DMS53 treated with DMSO at 0.1 percent for 48 hours (cell line): ENCODE measurements around the gene CENPE.

Source experiments
- DNase-seq: peaks from one replicate; lab custom pipeline; 2025; ENCODE audit not compliant: unreplicated experiment; lab: John Stamatoyannopoulos, UW

CENPE gene

DNA sequence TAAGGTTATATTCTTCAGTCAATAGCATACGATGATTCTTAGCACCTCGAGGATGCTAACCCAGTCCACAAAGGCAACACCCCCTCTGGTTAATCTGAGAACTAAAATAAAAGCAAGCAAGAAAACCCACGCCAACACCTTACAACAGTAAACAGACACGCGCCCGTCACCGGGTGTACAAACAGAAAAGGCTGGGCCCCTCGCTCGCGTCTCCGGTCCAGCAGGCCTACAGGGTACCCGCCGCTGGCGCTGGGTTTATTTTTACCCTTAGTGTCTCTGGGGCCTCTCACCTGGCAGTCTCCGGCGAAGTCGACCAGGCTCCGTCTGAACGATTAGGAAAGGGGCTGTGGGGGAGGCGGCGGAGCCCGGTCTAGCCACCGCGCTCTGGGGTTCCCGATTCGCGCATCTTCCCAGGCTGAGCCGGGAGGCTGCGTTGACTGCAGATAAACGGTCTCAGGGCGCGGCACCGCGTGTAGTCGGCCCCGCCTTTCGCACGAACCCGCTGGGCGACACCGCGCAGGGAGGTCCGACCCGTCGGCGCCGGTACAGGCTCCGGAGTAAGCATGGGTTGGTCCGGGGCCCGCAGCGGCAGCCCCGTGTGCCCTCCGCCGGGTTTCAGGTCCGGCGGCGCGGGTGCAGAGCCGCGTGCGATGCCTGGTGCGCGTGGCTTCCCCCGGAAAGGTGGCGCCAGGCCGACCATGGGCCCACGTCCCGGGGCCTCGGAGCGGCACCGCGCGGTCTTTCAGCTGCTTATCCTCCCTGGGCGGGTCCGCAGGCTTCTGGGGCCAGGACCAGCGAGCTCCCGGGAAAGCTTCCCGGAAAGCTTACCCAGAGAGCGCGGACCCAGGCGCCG lies 122.0 kb downstream of the CENPE start:
- peak; percentile 45 for DNase-seq

DNA sequence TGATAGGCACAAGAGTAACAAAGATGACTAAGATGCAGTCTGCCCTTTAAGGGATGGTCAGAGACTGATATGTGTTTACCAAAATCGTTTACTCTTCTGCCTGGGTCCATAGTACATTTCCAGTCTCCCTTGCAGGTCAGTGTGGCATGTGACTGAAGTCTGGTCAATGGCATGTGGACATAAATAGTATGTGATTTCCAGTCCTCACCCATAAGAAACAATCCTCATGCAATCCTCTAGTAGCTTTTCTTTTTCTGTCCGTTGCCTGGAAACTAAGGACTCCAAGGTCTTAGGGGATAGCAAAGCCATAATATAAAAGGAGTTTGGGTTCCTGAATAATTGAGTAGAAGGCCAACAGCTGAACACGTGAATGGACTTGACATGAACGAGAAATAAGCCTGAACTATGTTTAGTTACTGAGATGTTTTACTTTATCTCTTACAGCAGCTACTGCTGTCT lies 122.7 kb downstream of the CENPE start:
- DNase-seq = no peak

DNA sequence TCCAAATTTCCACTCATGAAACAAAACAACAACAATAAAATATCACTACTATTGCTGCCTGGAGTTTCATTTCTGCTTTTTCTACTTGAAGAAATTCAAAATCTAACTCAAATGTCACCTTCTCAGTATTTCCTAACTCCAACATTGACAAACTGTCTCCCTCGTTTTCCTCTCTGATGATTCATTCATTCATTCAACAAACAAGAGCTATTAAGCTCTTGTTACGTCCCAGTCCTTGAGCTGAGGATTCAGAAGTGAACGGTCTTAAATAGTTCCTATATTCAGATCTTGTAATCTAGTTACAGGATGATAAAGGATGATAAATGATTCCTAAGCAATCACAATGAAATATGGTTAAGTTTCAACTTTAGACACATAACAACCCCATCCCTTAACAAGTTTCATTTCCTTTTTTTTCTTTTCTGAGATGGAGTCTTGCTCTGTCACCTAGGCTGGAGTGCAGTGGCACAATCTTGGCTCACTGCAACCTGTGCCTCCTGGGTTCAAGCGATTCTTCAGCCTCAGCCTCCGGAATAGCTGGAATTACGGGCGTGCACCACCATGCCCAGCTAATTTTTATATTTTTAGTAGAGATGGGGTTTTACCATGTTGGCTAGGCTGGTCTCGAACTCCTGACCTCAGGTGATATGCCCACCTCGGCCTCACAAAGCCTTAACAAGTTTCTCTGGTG lies 123.3 kb downstream of the CENPE start:
- no peak for DNase-seq

DNA sequence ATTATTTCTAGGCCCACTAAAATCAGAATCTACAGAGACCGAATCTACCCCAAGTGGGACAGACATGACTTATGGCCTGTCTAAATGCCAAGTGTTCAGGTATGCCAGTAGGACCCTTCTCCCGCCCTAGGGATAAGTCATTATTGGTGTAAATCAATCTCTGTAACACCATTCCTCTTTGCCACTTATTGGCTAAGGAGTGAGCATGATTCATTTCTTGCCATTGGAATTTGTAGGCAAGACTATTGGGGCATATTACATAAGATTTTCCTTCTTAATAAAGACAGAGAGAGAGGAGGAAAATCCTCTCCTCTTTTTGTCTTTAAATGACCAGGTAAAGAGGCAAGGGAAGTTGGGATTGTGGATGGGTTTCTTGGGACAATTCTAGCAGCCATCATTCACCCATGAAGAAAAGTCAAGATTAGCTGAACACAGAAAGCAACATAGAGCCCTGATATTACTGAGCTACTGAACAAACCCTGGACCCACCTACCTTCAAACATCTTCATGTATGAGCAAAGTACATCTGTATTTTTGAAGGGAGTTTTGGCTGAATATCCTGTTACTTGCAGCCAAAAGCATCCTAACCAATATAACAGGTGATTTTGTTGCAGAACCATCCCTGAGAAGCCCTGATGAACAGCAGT lies 124.2 kb downstream of the CENPE start:
- DNase-seq = no peak

DNA sequence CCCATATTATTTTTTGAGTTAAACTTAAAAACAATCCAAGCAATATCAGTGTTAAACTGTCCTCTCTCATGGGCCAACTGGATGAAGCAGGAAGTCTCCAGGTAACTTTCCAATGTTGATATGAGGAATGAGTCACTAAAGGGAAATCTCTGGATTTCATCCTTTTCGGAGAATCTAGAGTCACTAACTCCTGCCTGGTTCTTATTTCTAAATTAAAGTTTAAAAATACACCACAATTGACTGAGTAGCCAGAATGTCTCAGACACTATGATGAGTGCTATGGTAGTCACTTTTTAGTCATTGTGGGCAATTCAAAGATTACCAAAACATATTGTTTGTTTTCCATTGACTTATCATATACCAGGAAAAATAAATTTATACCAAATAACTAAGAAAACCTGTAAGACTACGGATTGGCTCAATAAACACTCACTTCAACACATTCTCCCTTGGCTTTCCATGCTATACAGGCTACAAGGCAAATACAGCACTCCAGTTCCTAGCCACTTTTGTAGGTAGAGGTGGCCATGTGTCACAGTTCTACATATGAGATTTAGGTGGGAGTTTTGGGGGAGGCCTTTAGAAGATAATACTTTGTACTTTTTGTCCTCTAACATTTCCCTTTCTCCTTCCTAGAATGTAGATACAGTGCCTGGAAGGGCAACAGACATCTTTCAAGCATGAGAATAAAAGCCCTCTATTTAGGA lies 130.1 kb downstream of the CENPE start:
- no peak for DNase-seq

DNA sequence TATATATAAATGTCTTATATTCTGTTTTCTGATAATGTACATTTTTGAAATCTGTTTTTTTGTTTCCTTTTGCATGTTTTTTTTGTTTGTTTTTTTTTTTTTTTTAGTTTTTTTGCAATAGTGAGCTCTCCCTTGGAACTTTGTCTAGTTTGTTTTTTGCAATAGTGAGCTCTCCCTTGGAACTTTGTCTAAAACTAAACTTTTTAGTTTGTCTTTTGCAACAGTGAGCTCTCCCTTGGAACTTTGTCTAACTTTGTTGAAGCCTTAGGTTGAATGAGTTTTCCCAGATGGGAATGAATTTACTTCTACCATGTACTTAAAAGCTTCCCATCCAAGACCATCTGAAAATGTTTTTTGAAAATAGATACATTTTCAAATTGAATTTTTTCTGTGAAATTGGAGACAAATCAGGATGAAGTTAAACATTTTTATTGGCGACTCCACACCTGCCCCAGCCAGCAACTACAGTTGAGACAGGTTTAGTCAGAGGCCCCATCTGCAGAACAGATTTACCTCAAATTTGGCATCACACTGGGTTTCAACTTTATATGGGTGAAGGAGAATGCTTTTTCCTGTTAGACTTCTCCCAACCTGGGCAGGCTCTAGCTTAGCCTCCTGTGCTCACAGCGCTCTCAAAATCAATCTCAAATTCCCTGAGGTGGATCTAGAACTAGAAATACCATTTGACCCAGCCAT lies 137.5 kb downstream of the CENPE start:
- no peak for DNase-seq
